NCI-H510A treated with DMSO at 0.1 percent for 48 hours (cell line): ENCODE results near the gene PMVK.
A peak's percentile ranks its signal among the peaks of the same experiment; 100 is the strongest.

Experiments used
- DNase-seq: peaks from one replicate; lab custom pipeline; 2025; lab: John Stamatoyannopoulos, UW

PMVK gene

DNA sequence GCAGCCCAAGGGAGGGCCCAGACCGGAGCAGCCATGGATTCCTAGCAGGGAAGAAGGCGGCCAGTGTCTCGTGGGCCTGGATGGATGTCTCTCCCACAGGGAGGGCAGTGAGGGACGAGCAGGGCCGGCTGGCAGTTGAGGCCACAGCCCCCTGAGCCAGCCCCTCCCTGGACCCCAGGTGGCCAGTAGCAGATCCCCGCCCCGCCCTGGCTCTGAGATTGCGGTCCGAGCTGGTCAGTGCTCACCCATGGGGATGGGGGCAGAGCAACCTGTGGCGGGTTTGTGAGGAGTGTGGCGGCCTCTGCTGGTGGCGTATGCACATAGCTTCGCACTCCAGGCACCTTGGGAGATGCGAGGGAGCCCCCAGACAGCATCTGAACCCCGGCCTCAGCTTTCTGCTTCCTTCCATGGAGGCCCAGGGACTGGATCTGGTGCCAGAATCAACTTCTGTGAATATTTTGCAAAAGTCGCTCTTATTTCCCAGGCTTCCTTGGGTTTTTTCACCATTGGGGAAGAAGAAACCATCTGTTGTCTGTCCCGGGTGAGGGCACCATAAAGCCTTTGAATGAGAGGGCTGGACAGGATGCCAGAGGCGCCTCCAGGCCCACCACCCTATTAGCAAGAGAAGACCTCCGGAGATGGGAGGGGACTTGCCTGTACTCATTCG is 58.0 kb downstream of the PMVK start:
- peak; percentile 55 for DNase-seq

DNA sequence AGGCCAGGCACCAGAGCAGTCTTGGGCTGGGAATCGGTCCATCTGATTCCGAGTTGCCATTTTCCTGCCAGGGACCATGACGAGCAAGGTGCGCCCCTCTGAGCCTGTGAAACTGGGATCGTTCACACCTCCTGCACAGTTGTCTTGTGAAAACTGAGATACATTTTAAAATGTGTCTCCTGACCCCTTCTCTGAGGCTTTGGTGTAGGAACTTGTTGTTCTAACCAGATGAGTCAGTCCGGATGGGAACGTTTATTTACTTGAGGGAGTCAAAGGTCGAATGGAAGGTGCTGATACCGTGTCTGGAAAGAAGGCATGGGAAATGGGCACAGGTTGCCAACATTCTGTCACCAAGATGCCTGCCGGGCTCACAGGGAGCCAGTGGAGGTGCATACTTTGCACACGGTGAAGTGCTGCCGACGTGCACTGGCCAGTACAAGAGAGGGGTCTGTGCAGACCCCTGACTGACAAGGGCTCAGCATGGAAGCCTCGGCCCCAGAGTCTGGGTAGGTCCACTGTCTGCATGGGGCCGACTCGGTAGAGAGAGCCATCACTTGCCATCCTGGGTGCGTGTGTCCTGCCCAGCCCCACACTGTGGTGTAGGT is 59.0 kb downstream of the PMVK start:
- no peak for DNase-seq

GRCh38 chr1:154876842-154877369 is 59.6 kb downstream of the PMVK start:
- no peak for DNase-seq
